Testis (tissue), 2 donors: Measurements from ENCODE around the gene CFAP70.

Source experiments
- POLR2A ChIP-seq: fragments of 450-650 bp; IDR thresholded peaks from one replicate; pipeline ENCODE4 v1.6.1; 2017; ENCODE audit warnings: antibody characterized with exemption, mild to moderate bottlenecking, moderate library complexity
- TF ChIP-seq, protein P1 (sequence below), 3 experiments: fragments of 450-650 bp in 2 of 3; fragments of 200-600 bp in 1 of 3; sonication (generic) in 1 of 3; IDR thresholded peaks; one replicate each; pipeline ENCODE4 v1.5.1; 2016 to 2019; ENCODE audit warnings: antibody characterized with exemption in 3 of 3, mild to moderate bottlenecking in 2 of 3, moderate library complexity in 1 of 3

DNA sequence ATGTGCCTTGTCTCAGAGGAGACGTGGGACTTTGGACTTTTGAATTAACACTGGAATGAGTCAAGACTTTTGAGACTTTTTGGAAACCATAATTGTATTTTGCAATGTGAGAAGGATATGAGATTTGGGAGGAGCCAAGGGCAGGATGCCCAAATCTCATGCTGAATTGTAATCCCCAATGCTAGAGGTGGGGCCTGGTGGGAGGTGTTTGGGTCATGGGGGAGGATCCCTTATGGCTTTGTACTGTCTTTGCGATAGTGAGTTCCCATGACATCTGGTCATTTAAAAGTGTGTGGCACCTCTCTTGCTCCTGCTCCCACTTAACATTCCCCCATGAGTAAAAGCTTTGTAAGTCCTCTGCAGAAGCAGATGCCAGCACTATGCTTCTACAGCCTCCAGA, 150.8 kb downstream of the CFAP70 start:
- TF ChIP-seq, protein P1, sequence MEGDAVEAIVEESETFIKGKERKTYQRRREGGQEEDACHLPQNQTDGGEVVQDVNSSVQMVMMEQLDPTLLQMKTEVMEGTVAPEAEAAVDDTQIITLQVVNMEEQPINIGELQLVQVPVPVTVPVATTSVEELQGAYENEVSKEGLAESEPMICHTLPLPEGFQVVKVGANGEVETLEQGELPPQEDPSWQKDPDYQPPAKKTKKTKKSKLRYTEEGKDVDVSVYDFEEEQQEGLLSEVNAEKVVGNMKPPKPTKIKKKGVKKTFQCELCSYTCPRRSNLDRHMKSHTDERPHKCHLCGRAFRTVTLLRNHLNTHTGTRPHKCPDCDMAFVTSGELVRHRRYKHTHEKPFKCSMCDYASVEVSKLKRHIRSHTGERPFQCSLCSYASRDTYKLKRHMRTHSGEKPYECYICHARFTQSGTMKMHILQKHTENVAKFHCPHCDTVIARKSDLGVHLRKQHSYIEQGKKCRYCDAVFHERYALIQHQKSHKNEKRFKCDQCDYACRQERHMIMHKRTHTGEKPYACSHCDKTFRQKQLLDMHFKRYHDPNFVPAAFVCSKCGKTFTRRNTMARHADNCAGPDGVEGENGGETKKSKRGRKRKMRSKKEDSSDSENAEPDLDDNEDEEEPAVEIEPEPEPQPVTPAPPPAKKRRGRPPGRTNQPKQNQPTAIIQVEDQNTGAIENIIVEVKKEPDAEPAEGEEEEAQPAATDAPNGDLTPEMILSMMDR (IDR thresholded peaks at IDR 0.05), result no peak
- no peak for TF ChIP-seq POLR2A
